Neuronal stem cell (in vitro differentiated cells): Measurements from ENCODE around the gene LMF1.

Experiments used
- DNase-seq: peaks from one replicate; pipeline ENCODE4 v3.0.0-alpha.2; 2013; ENCODE audit warnings: low spot score
- H2AFZ ChIP-seq: one replicate; pipeline ENCODE4 v1.6.1; 2013; ENCODE audit warnings: mild to moderate bottlenecking, low read length, inconsistent platforms
- H2AK5ac ChIP-seq: 2 replicates; pipeline ENCODE4 v1.6.1; 2013; ENCODE audit warnings: low read depth, mild to moderate bottlenecking, inconsistent platforms, low read length, moderate library complexity, mixed read lengths
- H2BK120ac ChIP-seq: 2 replicates; pipeline ENCODE4 v1.6.1; 2013; ENCODE audit warnings: low read depth, mild to moderate bottlenecking, inconsistent platforms, low read length, moderate library complexity, mixed read lengths
- H2BK12ac ChIP-seq: one replicate; pipeline ENCODE4 v1.6.1; 2013; ENCODE audit warnings: low read length, inconsistent platforms
- H2BK15ac ChIP-seq: 2 replicates; pipeline ENCODE4 v1.6.1; 2013; ENCODE audit warnings: mild to moderate bottlenecking, low read length, inconsistent platforms, mixed read lengths
- H2BK5ac ChIP-seq: one replicate; pipeline ENCODE4 v1.6.1; 2013; ENCODE audit warnings: inconsistent platforms, mild to moderate bottlenecking, low read length, moderate library complexity
- H3K14ac ChIP-seq: one replicate; pipeline ENCODE4 v1.6.1; 2013; ENCODE audit warnings: low read length, inconsistent platforms
- H3K18ac ChIP-seq: 2 replicates; pipeline ENCODE4 v1.6.1; 2013; ENCODE audit warnings: low read length, inconsistent platforms
- H3K23ac ChIP-seq: 2 replicates; pipeline ENCODE4 v1.6.1; 2013; ENCODE audit warnings: low read depth, mild to moderate bottlenecking, mixed read lengths, low read length, inconsistent platforms; ENCODE audit not compliant: poor library complexity
- H3K27ac ChIP-seq: replicated peaks from 3 replicates; pipeline ENCODE4 v1.5.1; 2013; ENCODE audit warnings: low read length, inconsistent platforms
- H3K27me3 ChIP-seq, 3 experiments: 2 replicates each; pipeline ENCODE4 v1.6.1; 2013; ENCODE audit warnings: low read length in 3 of 3, mild to moderate bottlenecking in 2 of 3, inconsistent platforms in 1 of 3, low read depth in 1 of 3, mixed read lengths in 1 of 3, moderate library complexity in 1 of 3; ENCODE audit not compliant: control insufficient read depth in 3 of 3, insufficient read depth in 3 of 3
- H3K36me3 ChIP-seq, 2 donors: replicated peaks in 1 of 2; 2 replicates each; pipeline ENCODE4 v1.6.1; 2013; ENCODE audit warnings: low read length in 2 of 2; ENCODE audit not compliant: control insufficient read depth in 2 of 2, insufficient read depth in 2 of 2
- H3K4ac ChIP-seq: 2 replicates; pipeline ENCODE4 v1.6.1; 2013; ENCODE audit warnings: inconsistent platforms, mild to moderate bottlenecking, low read length, moderate library complexity
- H3K4me1 ChIP-seq, 2 donors: 1 replicate in 1 of 2; 2 replicates in 1 of 2; pipeline ENCODE4 v1.6.1; 2013; ENCODE audit warnings: low read length in 2 of 2, low read depth in 1 of 2; ENCODE audit not compliant: control insufficient read depth in 2 of 2, insufficient read depth in 1 of 2
- H3K4me2 ChIP-seq: one replicate; pipeline ENCODE4 v1.6.1; 2013; ENCODE audit warnings: mild to moderate bottlenecking, low read length, inconsistent platforms; ENCODE audit not compliant: insufficient read depth, poor library complexity, severe bottlenecking
- H3K4me3 ChIP-seq, 2 donors: 2 replicates each; pipeline ENCODE4 v1.5.1; 2013; ENCODE audit warnings: low read length in 2 of 2, mild to moderate bottlenecking in 2 of 2, inconsistent platforms in 1 of 2, moderate library complexity in 1 of 2
- H3K79me1 ChIP-seq: one replicate; pipeline ENCODE4 v1.6.1; 2013; ENCODE audit warnings: low read depth, mild to moderate bottlenecking, inconsistent platforms, low read length, moderate library complexity
- H3K9ac ChIP-seq: one replicate; pipeline ENCODE4 v1.6.1; 2013; ENCODE audit warnings: mild to moderate bottlenecking, low read depth, low read length, inconsistent platforms; ENCODE audit not compliant: poor library complexity
- H3K9me3 ChIP-seq, 2 donors: replicated peaks in 1 of 2; 2 replicates each; pipeline versions ENCODE3 to v1.6.1; 2013; ENCODE audit warnings: low read length in 2 of 2, mild to moderate bottlenecking in 2 of 2, inconsistent platforms in 1 of 2, low read depth in 1 of 2, mixed read lengths in 1 of 2, moderate library complexity in 1 of 2; ENCODE audit not compliant: control insufficient read depth in 2 of 2, insufficient read depth in 1 of 2
- H4K8ac ChIP-seq: one replicate; pipeline ENCODE4 v1.6.1; 2013; ENCODE audit warnings: low read depth, mild to moderate bottlenecking, inconsistent platforms, low read length, moderate library complexity
- H4K91ac ChIP-seq: one replicate; pipeline ENCODE4 v1.6.1; 2013; ENCODE audit warnings: low read length, low read depth, mild to moderate bottlenecking, inconsistent platforms; ENCODE audit not compliant: poor library complexity
- WGBS, 2 donors: extraction: QIAGEN DNeasy Blood & Tissue Kit; methylation state at CpG; one replicate each; pipeline ENCODE4 v1.1.7; 2013; ENCODE audit warnings: missing lambda C conversion rate in 2 of 2, mixed read lengths in 1 of 2; ENCODE audit not compliant: insufficient read length in 2 of 2, insufficient replicate concordance in 1 of 2; ENCODE audit errors: extremely low coverage in 2 of 2; 5-methylcytosine and 5-hydroxymethylcytosine counted together

The LMF1 gene

DNA sequence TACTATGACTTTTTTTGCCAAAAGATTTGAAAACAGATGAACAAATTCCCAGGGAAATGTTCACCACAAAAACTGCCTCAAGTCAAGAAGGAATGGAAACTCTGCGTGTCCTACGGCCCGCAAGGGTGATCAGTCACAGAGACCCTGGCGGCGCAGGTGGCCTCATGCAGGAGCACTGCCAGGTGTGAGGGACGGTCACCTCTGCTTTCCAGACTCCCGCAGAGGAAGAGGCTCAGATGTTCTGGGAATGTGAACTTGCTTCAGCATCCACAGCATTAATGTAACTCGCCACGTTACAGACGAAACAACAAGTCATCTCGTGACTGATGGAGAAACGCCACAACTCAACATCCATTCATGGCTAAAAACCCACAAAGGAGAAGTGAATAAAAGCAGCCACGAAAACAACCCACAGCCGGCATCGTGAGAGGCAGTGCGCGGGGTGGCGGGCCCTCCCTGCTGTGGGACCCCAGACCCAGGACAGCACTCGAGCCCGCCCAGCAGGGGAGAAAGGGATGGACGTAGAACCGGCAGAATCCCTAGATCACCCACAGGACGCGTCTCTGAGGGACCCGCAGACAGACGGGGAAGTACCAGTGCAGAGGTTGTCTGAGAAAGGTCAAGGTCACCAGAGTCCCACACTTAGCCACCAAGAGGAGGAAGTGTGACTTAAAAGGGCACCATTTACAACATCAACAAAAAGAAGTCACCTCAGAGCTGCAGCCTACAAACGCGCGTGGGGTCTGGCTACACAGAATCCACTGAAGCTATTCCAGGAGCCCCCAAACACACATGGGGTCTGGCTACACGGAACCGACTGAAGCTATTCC lies 93.3 kb downstream of the LMF1 start:
- Histone ChIP-seq H2BK12ac (peak overlapping the region; percentile 84), H2BK120ac (no peak overlapping the region), H3K27ac (no peak overlapping the region), H3K27me3 (no peaks in the 10 kb centered on the region), H2BK5ac (peak overlapping the region; percentile 87), H3K14ac (no peak overlapping the region), H3K4me2 (no peak overlapping the region), H3K18ac (no peak overlapping the region), H3K4me1 (no peaks in the 10 kb centered on the region), H3K36me3 (no peaks in the 10 kb centered on the region), H2AK5ac (no peak overlapping the region), H3K23ac (no peak overlapping the region), H3K9me3 (no peaks in the 10 kb centered on the region), H2BK15ac (no peak overlapping the region), H2AFZ (no peak overlapping the region), H3K4ac (no peak overlapping the region), H4K8ac (no peak overlapping the region), H3K4me3 (no peak overlapping the region), H3K9ac (peak overlapping the region; percentile 30), H3K79me1 (no peaks in the 10 kb centered on the region), H4K91ac (no peak overlapping the region)
- WGBS, 2 donors, result no CpG with 5 or more reads among the region's 31 CpGs
- DNase-seq, result no peak

- H3K27ac ChIP-seq, result no peak overlapping the region
- H3K36me3 ChIP-seq, result no peaks in the 10 kb centered on the region
- WGBS, 2 donors, result no CpG with 5 or more reads among the region's 25 CpGs
- no peak overlapping the region for H3K4ac ChIP-seq
- no peak overlapping the region for H3K4me3 ChIP-seq
- no peak overlapping the region for H2AK5ac ChIP-seq
- H3K18ac ChIP-seq, result no peak overlapping the region
- no peak overlapping the region for H4K8ac ChIP-seq
- no peak overlapping the region for H4K91ac ChIP-seq
- H3K4me2 ChIP-seq, result no peak overlapping the region
- no peak overlapping the region for H2AFZ ChIP-seq
- H3K79me1 ChIP-seq, result peaks cover under 1% of the 10 kb centered on the region
- no peaks in the 10 kb centered on the region for H3K4me1 ChIP-seq
- no peak overlapping the region for H2BK12ac ChIP-seq
- no peak overlapping the region for H3K23ac ChIP-seq
- H3K14ac ChIP-seq, result no peak overlapping the region
- DNase-seq, result no peak
- no peak overlapping the region for H3K9ac ChIP-seq
- H2BK120ac ChIP-seq, result no peak overlapping the region
- no peak overlapping the region for H2BK15ac ChIP-seq
- no peak overlapping the region for H2BK5ac ChIP-seq
- H3K9me3 ChIP-seq, result no peaks in the 10 kb centered on the region
- no peaks in the 10 kb centered on the region for H3K27me3 ChIP-seq
Observed at GRCh38 chr16:876523-877241, 94.1 kb downstream of the LMF1 start.

DNA sequence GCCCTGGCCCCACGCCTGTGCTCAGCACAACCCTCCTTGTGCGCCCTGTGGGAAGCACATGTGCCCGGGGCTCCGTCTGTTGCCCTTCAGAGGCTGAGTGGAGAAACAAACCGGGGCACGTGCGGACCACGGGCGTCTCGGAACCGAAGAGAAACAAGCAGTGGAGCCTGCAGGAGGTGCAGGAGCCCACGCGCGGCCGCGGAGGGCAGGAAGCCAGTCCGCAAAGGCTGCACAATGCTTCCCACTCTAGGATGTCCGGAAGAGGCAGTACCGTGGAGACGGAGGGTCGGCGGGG lies 94.8 kb downstream of the LMF1 start:
- H2BK15ac ChIP-seq, result no peak overlapping the region
- no peak overlapping the region for H2AK5ac ChIP-seq
- H4K8ac ChIP-seq, result no peak overlapping the region
- no peak overlapping the region for H3K27ac ChIP-seq
- no peak overlapping the region for H2BK5ac ChIP-seq
- H3K4me2 ChIP-seq, result no peak overlapping the region
- peak overlapping the region; percentile 71 for H3K14ac ChIP-seq
- peaks cover 5% of the 10 kb centered on the region for H3K79me1 ChIP-seq
- no peaks in the 10 kb centered on the region for H3K36me3 ChIP-seq
- peak overlapping the region; percentile 48 for H3K18ac ChIP-seq
- H3K4me3 ChIP-seq, result no peak overlapping the region
- no peak for DNase-seq
- no peaks in the 10 kb centered on the region for H3K9me3 ChIP-seq
- no peak overlapping the region for H3K23ac ChIP-seq
- H3K4me1 ChIP-seq, result no peaks in the 10 kb centered on the region
- no peak overlapping the region for H2BK12ac ChIP-seq
- no peak overlapping the region for H3K9ac ChIP-seq
- H4K91ac ChIP-seq, result no peak overlapping the region
- no peaks in the 10 kb centered on the region for H3K27me3 ChIP-seq
- no CpG with 5 or more reads among the region's 22 CpGs for WGBS, 2 donors
- H2BK120ac ChIP-seq, result no peak overlapping the region
- no peak overlapping the region for H2AFZ ChIP-seq
- no peak overlapping the region for H3K4ac ChIP-seq

DNA sequence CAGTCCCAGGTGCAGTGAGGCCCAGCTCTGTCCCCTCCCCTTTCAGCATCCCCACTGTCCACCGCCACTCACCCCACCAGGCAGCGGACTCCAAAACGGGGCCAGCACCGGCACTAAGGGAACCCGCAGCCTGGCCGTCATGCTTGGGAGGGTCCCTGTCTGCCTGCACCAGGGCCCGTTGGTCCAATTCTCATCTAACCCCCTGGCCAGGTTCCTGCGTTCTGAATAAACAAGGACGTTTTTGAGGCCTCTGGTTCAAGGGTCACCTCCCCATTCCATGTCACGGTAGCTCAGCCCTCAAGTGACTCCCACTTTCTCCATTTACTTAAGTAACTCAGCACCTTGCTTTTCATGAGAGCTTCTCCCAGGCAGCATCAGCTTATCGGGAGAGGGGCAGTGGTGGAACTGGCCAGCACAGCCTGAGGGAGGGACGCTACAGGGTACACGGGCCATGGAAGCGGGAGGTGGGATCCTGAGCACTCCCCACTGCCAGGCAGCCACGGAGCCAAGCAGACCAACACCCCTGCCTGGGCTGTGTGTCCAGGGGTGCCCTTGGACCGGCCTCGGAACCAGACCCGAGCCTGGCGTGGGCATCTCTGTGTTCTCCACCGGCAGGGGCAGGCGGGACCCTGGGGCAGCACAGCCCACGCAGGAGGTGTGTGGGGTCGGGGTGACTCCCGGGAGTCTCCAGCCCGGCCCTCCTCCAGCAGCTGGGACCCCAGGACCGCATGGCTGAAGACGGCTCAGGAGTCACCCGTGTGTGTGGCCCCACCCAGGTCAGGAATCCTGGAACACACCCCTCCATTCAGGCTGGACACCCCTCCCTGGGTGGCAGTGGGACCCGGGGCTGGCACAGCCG lies 95.4 kb downstream of the LMF1 start:
- Histone ChIP-seq H2BK15ac (no peak overlapping the region), H3K27me3 (no peaks in the 10 kb centered on the region), H3K18ac (peak overlapping the region; percentile 48), H2AK5ac (no peak overlapping the region), H3K9me3 (no peaks in the 10 kb centered on the region), H3K27ac (no peak overlapping the region), H3K14ac (peak overlapping the region; percentile 89), H4K91ac (no peak overlapping the region), H3K9ac (no peak overlapping the region), H3K4me3 (peak overlapping the region in 1 of 2 donors; percentile 25), H3K36me3 (no peaks in the 10 kb centered on the region), H3K4ac (no peak overlapping the region), H2BK5ac (no peak overlapping the region), H3K79me1 (peaks cover 5% of the 10 kb centered on the region), H3K23ac (peak overlapping the region; percentile 89), H3K4me1 (no peaks in the 10 kb centered on the region), H2AFZ (no peak overlapping the region), H3K4me2 (no peak overlapping the region), H2BK120ac (no peak overlapping the region), H2BK12ac (no peak overlapping the region), H4K8ac (no peak overlapping the region)
- no CpG with 5 or more reads among the region's 30 CpGs for WGBS, 2 donors
- no peak for DNase-seq
